OCI-LY3 (cell line): ENCODE data around the gene GPATCH1.

ENCODE experiments used
- H2AFZ ChIP-seq: fragments of 200-600, 300-600 bp; shearing (Covaris generic); 2 replicates; pipeline ENCODE4 v1.6.0; 2014; ENCODE audit warnings: antibody characterized with exemption, low read depth, low read length
- H3K27ac ChIP-seq: fragments of 200-600, 300-600 bp; sonication (generic); 2 replicates; pipeline ENCODE4 v1.5.1; 2014; ENCODE audit warnings: mild to moderate bottlenecking, low read length, moderate library complexity, mixed read lengths
- H3K27me3 ChIP-seq: fragments of 200-600, 300-600 bp; sonication (generic); 2 replicates; pipeline ENCODE4 v1.6.1; 2014; ENCODE audit warnings: low read depth, low read length, mixed read lengths
- H3K36me3 ChIP-seq: fragments of 200-600, 300-600 bp; sonication (generic); replicated peaks from 2 replicates; pipeline ENCODE3; 2014; ENCODE audit warnings: low read depth, low read length, mixed read lengths
- H3K4me1 ChIP-seq: fragments of 300-600, 200-600 bp; sonication (generic); 2 replicates; pipeline ENCODE4 v1.6.1; 2014; ENCODE audit warnings: low read length, mixed read lengths
- H3K4me2 ChIP-seq: fragments of 200-600, 300-600 bp; sonication (generic); 2 replicates; pipeline ENCODE4 v1.6.1; 2014; ENCODE audit warnings: low read length, mixed read lengths
- H3K4me3 ChIP-seq: fragments of 300-600, 200-600 bp; sonication (generic); 2 replicates; pipeline ENCODE4 v1.5.1; 2014; ENCODE audit warnings: antibody characterized with exemption, mild to moderate bottlenecking, low read length, moderate library complexity
- H3K79me2 ChIP-seq: fragments of 300-600, 200-600 bp; shearing (Covaris generic); 2 replicates; pipeline ENCODE4 v1.6.1; 2014; ENCODE audit warnings: mild to moderate bottlenecking, low read length, mixed read lengths
- H3K9ac ChIP-seq: fragments of 300-600, 200-600 bp; shearing (Covaris generic); 2 replicates; pipeline ENCODE4 v1.6.0; 2014; ENCODE audit warnings: mild to moderate bottlenecking, low read length, moderate library complexity
- H3K9me3 ChIP-seq: fragments of 200-600, 300-600 bp; shearing (Covaris generic); 2 replicates; pipeline ENCODE4 v1.6.1; 2014; ENCODE audit warnings: low read length, mixed read lengths; ENCODE audit not compliant: insufficient read depth
- H4K20me1 ChIP-seq: fragments of 200-600, 300-600 bp; sonication (generic); 2 replicates; pipeline ENCODE4 v1.6.1; 2016; ENCODE audit warnings: low read length, mixed read lengths; ENCODE audit not compliant: insufficient read depth
- CTCF ChIP-seq: fragments of 200-600, 300-600 bp; sonication (generic); IDR thresholded peaks from 2 replicates; pipeline ENCODE4 v1.5.1; 2014; ENCODE audit warnings: antibody characterized with exemption, low read length, low read depth
- EZH2phosphoT487 ChIP-seq: fragments of 200-600 bp; shearing (Covaris generic); IDR thresholded peaks from 2 replicates; pipeline ENCODE4 v1.6.1; 2018; ENCODE audit warnings: antibody characterized with exemption, mixed run types, low read depth

GPATCH1 gene

GRCh38 chr19:33064792-33065550, 16.0 kb upstream of the GPATCH1 start, which contains the start of gene RHPN2:
Gene RHPN2, minus strand, starts transcription at chr19:33064888. Its CDS starts 36 bp downstream, at chr19:33064852.
- H3K79me2 ChIP-seq, result no peaks in the 10 kb centered on the region
- peak within 1 kb of the TSS; percentile 50 for H3K4me2 ChIP-seq
- no peaks in the 10 kb centered on the region for H4K20me1 ChIP-seq
- H3K4me3 ChIP-seq, result peak within 1 kb of the TSS; percentile 74
- peaks cover 8% of the 10 kb centered on the region; the same call in 1 of the 2 replicates for H3K4me1 ChIP-seq
- no peaks in the 10 kb centered on the region for H3K27me3 ChIP-seq
- H3K9ac ChIP-seq, result peak within 1 kb of the TSS; percentile 6; the same call in 1 of the 2 replicates
- no peaks in the 10 kb centered on the region for H3K36me3 ChIP-seq
- no peak within 1 kb of the TSS for H2AFZ ChIP-seq
- H3K9me3 ChIP-seq, result no peaks in the 10 kb centered on the region
- TF ChIP-seq EZH2phosphoT487, result no peak
- no peak for TF ChIP-seq CTCF
- H3K27ac ChIP-seq, result no peak within 1 kb of the TSS

GRCh38 chr19:33066543-33066942, 14.4 kb upstream of the GPATCH1 start:
- TF ChIP-seq EZH2phosphoT487 (no peak), CTCF (no peak)
- H4K20me1 ChIP-seq, result no peaks in the 10 kb centered on the region
- H3K27ac ChIP-seq, result no peak overlapping the region
- no peak overlapping the region for H3K4me3 ChIP-seq
- H3K27me3 ChIP-seq, result no peaks in the 10 kb centered on the region
- no peaks in the 10 kb centered on the region for H3K79me2 ChIP-seq
- H3K4me2 ChIP-seq, result no peak overlapping the region
- no peak overlapping the region for H3K9ac ChIP-seq
- H3K4me1 ChIP-seq, result peaks cover 8% of the 10 kb centered on the region; the same call in 1 of the 2 replicates
- H3K36me3 ChIP-seq, result no peaks in the 10 kb centered on the region
- no peaks in the 10 kb centered on the region for H3K9me3 ChIP-seq
- no peak overlapping the region for H2AFZ ChIP-seq

DNA sequence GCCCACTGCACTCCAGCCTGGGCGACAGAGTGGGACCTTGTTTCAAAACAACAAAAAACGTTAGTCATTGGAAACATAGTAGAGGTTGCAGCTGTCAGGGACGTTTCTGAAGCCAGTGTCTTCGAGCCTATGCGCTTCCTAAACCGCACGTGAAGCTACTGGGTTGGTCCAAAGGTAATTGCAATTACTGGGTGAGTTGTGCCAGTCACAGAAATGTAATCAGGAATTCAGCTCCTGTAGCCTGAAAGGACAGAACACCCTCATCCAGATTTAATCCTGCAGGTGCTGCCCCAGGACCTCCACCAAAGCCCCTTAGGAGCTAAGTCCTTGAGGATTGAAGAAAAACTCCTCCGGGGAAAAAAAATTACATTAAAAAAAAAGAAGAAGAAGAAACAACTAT, 13.9 kb upstream of the GPATCH1 start:
- Histone ChIP-seq H3K4me3 (no peak overlapping the region), H2AFZ (no peak overlapping the region), H4K20me1 (no peaks in the 10 kb centered on the region), H3K27me3 (no peaks in the 10 kb centered on the region), H3K36me3 (no peaks in the 10 kb centered on the region), H3K9ac (no peak overlapping the region), H3K4me1 (peaks cover 8% of the 10 kb centered on the region; the same call in 1 of the 2 replicates), H3K4me2 (no peak overlapping the region), H3K79me2 (no peaks in the 10 kb centered on the region), H3K9me3 (no peaks in the 10 kb centered on the region), H3K27ac (no peak overlapping the region)
- TF ChIP-seq EZH2phosphoT487, result no peak
- no peak for TF ChIP-seq CTCF

- H4K20me1 ChIP-seq, result no peaks in the 10 kb centered on the region
- H3K27me3 ChIP-seq, result no peaks in the 10 kb centered on the region
- no peak for TF ChIP-seq CTCF
- no peak overlapping the region for H3K4me2 ChIP-seq
- no peak overlapping the region for H3K4me3 ChIP-seq
- H3K36me3 ChIP-seq, result no peaks in the 10 kb centered on the region
- no peak overlapping the region for H2AFZ ChIP-seq
- H3K27ac ChIP-seq, result no peak overlapping the region
- no peaks in the 10 kb centered on the region for H3K79me2 ChIP-seq
- H3K9ac ChIP-seq, result no peak overlapping the region
- H3K9me3 ChIP-seq, result no peaks in the 10 kb centered on the region
- no peaks in the 10 kb centered on the region for H3K4me1 ChIP-seq
These were observed 9.1 kb upstream of the GPATCH1 start for GRCh38 chr19:33071887-33072286.
